GM12878 (cell line): Measurements from ENCODE around the gene SLC6A11. TPM values are rescaled to one million over a fixed set of nuclear protein-coding genes. Genes with fewer than 3 reads are reported as not detected.

Experiments
- ATAC-seq: fragments of 200-7000 bp; cut with Tn5 transposase; 3 replicates; pipeline ENCODE4 v1.9.1; 2020; ENCODE audit warnings: mild to moderate bottlenecking, moderate library complexity
- BruUV-seq: library from RNA; stranded (reverse); fragments of 400-500 nt; replicated peaks from 2 replicates; lab custom pipeline; 2021; lab: Mats Ljungman, UMichigan
- CTCF ChIA-PET: fragments of 300-600 bp; sonication (Branson Sonifier 250); formaldehyde crosslinking; extraction: SDS; loops from one replicate; lab custom pipeline; 2021; ENCODE audit warnings: inconsistent platforms; lab: Yijun Ruan, JAX
- POLR2A ChIA-PET: fragments of 350-600 bp; formaldehyde crosslinking; extraction: SDS; loops from one replicate; lab custom pipeline; 2021; ENCODE audit warnings: inconsistent platforms; lab: Charles Lee
- RAD21 ChIA-PET: fragments of 300-600 bp; sonication (Branson Sonifier 250); formaldehyde crosslinking; loops from one replicate; lab custom pipeline; 2023; ENCODE audit warnings: antibody characterized with exemption; ENCODE audit not compliant: unreplicated experiment; lab: Charles Lee
- SMC1A ChIA-PET: fragments of 300-600 bp; sonication (Branson Sonifier 250); formaldehyde crosslinking; loops from one replicate; lab custom pipeline; 2023; ENCODE audit not compliant: unreplicated experiment, uncharacterized antibody; lab: Charles Lee
- DNase-seq: peaks from one replicate; pipeline ENCODE4 v3.0.0-alpha.2; 2011; ENCODE audit warnings: low read depth, low spot score
- FAIRE-seq: peaks from 3 replicates; lab custom pipeline; 2011; peaks lifted over from hg19 to GRCh38; lab: Jason Lieb, UNC
- H2AFZ ChIP-seq: 2 replicates; pipeline ENCODE4 v1.6.0; 2011; ENCODE audit warnings: low read depth, low read length, control low read depth; ENCODE audit not compliant: control insufficient read depth
- H3K27ac ChIP-seq: 2 replicates; pipeline ENCODE4 v1.5.1; 2011; ENCODE audit warnings: control low read depth; ENCODE audit not compliant: control insufficient read depth, insufficient read depth
- H3K27me3 ChIP-seq, 2 experiments: replicated peaks in 1 of 2; 2 replicates each; pipeline versions ENCODE4 v1.6.0 to v1.6.1; 2011; ENCODE audit warnings: low read length in 1 of 2; ENCODE audit not compliant: control insufficient read depth in 2 of 2, insufficient read depth in 2 of 2
- H3K36me3 ChIP-seq, 2 experiments: 2 replicates each; pipeline ENCODE4 v1.5.1; 2011; ENCODE audit warnings: low read length in 1 of 2; ENCODE audit not compliant: control insufficient read depth in 2 of 2, insufficient read depth in 2 of 2
- H3K4me1 ChIP-seq: 2 replicates; pipeline ENCODE4 v1.6.1; 2011; ENCODE audit warnings: mild to moderate bottlenecking, low read length, moderate library complexity, mixed read lengths; ENCODE audit not compliant: control insufficient read depth, insufficient read depth
- H3K4me2 ChIP-seq: 2 replicates; pipeline ENCODE4 v1.6.0; 2011; ENCODE audit warnings: control low read depth; ENCODE audit not compliant: control insufficient read depth, insufficient read depth
- H3K4me3 ChIP-seq: fragments of 200-600 bp; sonication (generic); 2 replicates; pipeline ENCODE4 v1.5.1; 2016
- H3K79me2 ChIP-seq: 2 replicates; pipeline ENCODE4 v1.6.0; 2011; ENCODE audit warnings: low read length; ENCODE audit not compliant: control insufficient read depth, insufficient read depth
- H3K9ac ChIP-seq: 2 replicates; pipeline ENCODE4 v1.8.0; 2011; ENCODE audit warnings: low read length, control low read depth, mixed read lengths; ENCODE audit not compliant: control insufficient read depth, insufficient read depth
- H3K9me3 ChIP-seq: replicated peaks from 3 replicates; pipeline ENCODE4 v1.5.1; 2011; ENCODE audit warnings: mild to moderate bottlenecking, low read length; ENCODE audit not compliant: control insufficient read depth, insufficient read depth
- H4K20me1 ChIP-seq: 2 replicates; pipeline ENCODE4 v1.6.0; 2011; ENCODE audit not compliant: control insufficient read depth, insufficient read depth
- DPF2 ChIP-seq: fragments of 450-650 bp; IDR thresholded peaks from 2 replicates; pipeline ENCODE4 v1.6.1; 2017; ENCODE audit warnings: mild to moderate bottlenecking
- HDAC6 ChIP-seq: fragments of 200-600 bp; sonication (generic); IDR thresholded peaks from one replicate; pipeline ENCODE4 v1.8.0; 2017; ENCODE audit warnings: antibody characterized with exemption; ENCODE audit not compliant: unreplicated experiment
- WGBS: methylation state at CpG from one replicate; pipeline ENCODE4 v1.1.6; 2016; ENCODE audit warnings: low lambda C conversion rate; ENCODE audit not compliant: insufficient replicate concordance, insufficient coverage; ENCODE audit errors: missing lambda C conversion rate; 5-methylcytosine and 5-hydroxymethylcytosine counted together
- in situ Hi-C: fragments of 300-500 bp; cut with MboI; formaldehyde crosslinking; loops from 9 replicates; pipeline ENCODE4 v1.14.3; 2018; ENCODE audit warnings: mixed read lengths
- intact Hi-C: fragments of 100-400 bp; cut with micrococcal nuclease; formaldehyde crosslinking; loops from one replicate; pipeline ENCODE4 v1.14.2; 2022; ENCODE audit not compliant: unreplicated experiment
- polyA plus RNA-seq, 11 experiments: library from polyadenylated mRNA; depleted of rRNA in 4 of 11; unstranded in 6 of 11; stranded (reverse) in 5 of 11; fragments of >200 nt; fragmentation: Nextera tagmentation in 4 of 11; fragmentation: Illumina TruSeq in 1 of 11; extraction: Ambion mirVana in 4 of 11; extraction: Trizol in 1 of 11; gene quantifications; 1 replicate in 1 of 11; 2 replicates in 10 of 11; pipeline versions ENCODE4 v1.2.1 to v1.2.3, GENCODE V29; 2011 to 2016; ENCODE audit warnings: inconsistent platforms in 2 of 11, missing spikeins in 2 of 11, low read depth in 1 of 11
- total RNA-seq, 4 experiments: library from RNA; depleted of rRNA in 3 of 4; stranded (reverse); fragments of >200 nt in 3 of 4; fragmentation: Illumina TruSeq in 1 of 4; extraction: Trizol in 1 of 4; gene quantifications; 2 replicates each; pipeline versions ENCODE4 v1.2.1 to v1.2.3, GENCODE V29; 2013 to 2021
- TF ChIP-seq, protein P1 (sequence below): fragments of 450-650 bp; IDR thresholded peaks from 2 replicates; pipeline ENCODE4 v1.6.1; 2014; ENCODE audit warnings: mild to moderate bottlenecking
- TF ChIP-seq, protein P2 (sequence below): IDR thresholded peaks from 2 replicates; pipeline ENCODE4 v1.6.1; 2011; ENCODE audit warnings: mild to moderate bottlenecking, low read depth, low read length, moderate library complexity; ENCODE audit not compliant: insufficient replicate concordance

SLC6A11 gene
- total and polyA plus RNA-seq, 10 of the 15 experiments (the other 5 are each of a cell fraction or from before 2014, with no cell fraction given): not detected

DNA sequence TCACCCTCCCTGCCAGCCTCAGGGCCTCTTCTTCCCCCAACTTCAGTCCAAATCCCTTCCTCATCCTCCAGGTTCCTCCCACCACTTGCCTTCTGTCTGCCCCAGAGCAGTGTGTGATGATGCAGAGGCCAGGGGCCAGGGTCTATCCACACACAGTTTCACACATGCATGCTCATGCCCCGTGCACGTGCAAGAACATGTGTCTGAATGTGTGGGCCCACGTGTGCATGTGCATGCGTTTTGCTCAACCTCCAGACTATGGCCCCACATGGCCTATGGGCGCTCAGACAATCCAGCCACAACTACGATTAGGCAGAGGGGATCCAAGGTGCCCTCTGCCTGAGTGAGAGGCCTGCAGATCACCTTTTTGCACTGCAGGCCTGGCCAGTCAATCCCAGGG, 144.2 kb downstream of the SLC6A11 start (continued):
- TF ChIP-seq DPF2: no peak

DNA sequence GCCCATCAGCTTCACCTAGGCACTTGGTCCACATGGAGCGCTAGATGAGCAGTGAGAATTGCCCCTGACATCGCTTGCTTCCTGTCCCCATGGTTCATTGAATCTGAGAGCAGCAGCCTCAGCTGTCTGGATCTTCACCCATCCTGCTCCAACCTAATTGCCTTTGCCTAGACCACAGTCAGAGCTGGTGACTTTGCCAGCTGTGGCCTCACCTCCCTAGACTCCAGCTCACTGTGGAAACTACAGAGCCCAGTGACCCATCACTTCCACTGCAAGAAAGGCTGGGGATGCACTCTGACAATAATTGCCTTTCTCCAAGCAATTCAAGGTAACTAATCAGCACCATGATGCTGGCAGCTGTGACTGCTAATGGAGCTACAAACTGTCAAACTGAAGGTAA, 145.9 kb downstream of the SLC6A11 start:
- H3K4me3 ChIP-seq: no peak overlapping the region
- DNase-seq: no peak
- H3K27ac ChIP-seq: no peak overlapping the region
- in situ Hi-C loops: no loop called here
- H3K36me3 ChIP-seq: no peaks in the 10 kb centered on the region
- 43% methylated on average over 2 of the region's 2 CpGs for WGBS
- H3K4me1 ChIP-seq: no peaks in the 10 kb centered on the region
- SMC1A ChIA-PET: no interaction called here
- H3K9ac ChIP-seq: no peak overlapping the region
- H3K79me2 ChIP-seq: no peaks in the 10 kb centered on the region
- no peaks in the 10 kb centered on the region for H4K20me1 ChIP-seq
- BruUV-seq: no TSS peak
- H3K9me3 ChIP-seq: no peaks in the 10 kb centered on the region
- intact Hi-C loops: no loop called here
- TF ChIP-seq, protein P1, sequence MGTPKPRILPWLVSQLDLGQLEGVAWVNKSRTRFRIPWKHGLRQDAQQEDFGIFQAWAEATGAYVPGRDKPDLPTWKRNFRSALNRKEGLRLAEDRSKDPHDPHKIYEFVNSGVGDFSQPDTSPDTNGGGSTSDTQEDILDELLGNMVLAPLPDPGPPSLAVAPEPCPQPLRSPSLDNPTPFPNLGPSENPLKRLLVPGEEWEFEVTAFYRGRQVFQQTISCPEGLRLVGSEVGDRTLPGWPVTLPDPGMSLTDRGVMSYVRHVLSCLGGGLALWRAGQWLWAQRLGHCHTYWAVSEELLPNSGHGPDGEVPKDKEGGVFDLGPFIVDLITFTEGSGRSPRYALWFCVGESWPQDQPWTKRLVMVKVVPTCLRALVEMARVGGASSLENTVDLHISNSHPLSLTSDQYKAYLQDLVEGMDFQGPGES: no peak
- TF ChIP-seq, protein P2, sequence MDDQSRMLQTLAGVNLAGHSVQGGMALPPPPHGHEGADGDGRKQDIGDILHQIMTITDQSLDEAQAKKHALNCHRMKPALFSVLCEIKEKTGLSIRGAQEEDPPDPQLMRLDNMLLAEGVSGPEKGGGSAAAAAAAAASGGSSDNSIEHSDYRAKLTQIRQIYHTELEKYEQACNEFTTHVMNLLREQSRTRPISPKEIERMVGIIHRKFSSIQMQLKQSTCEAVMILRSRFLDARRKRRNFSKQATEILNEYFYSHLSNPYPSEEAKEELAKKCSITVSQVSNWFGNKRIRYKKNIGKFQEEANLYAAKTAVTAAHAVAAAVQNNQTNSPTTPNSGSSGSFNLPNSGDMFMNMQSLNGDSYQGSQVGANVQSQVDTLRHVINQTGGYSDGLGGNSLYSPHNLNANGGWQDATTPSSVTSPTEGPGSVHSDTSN: no peak
- TF ChIP-seq HDAC6: no peak
- TF ChIP-seq, all 136 proteins: peak for 0
- Histone ChIP-seq H3K27me3 (no peaks in the 10 kb centered on the region; a peak in 2 of 4 replicates), H2AFZ (no peak overlapping the region), H3K4me2 (no peak overlapping the region)
- ChIA-PET RAD21 (no interaction called here), CTCF (interaction anchor here (1.1 kb wide), 1 partner anchor 21 kb away, joined by 3 read pairs; no protein-coding TSS in a partner anchor), POLR2A (interaction anchor here (0.6 kb wide), 1 partner anchor 561 kb away, joined by 4 read pairs; no protein-coding TSS in a partner anchor)
- FAIRE-seq (no peak), ATAC-seq (no peak)
